Measurements from ENCODE around the gene ITIH1. TPM values are rescaled to one million over a fixed set of nuclear protein-coding genes. Genes with fewer than 3 reads are reported as not detected.

Gene ITIH1
- total and polyA plus RNA-seq, 2 of the 4 experiments (the other 2 are of a cell fraction): not detected

DNA sequence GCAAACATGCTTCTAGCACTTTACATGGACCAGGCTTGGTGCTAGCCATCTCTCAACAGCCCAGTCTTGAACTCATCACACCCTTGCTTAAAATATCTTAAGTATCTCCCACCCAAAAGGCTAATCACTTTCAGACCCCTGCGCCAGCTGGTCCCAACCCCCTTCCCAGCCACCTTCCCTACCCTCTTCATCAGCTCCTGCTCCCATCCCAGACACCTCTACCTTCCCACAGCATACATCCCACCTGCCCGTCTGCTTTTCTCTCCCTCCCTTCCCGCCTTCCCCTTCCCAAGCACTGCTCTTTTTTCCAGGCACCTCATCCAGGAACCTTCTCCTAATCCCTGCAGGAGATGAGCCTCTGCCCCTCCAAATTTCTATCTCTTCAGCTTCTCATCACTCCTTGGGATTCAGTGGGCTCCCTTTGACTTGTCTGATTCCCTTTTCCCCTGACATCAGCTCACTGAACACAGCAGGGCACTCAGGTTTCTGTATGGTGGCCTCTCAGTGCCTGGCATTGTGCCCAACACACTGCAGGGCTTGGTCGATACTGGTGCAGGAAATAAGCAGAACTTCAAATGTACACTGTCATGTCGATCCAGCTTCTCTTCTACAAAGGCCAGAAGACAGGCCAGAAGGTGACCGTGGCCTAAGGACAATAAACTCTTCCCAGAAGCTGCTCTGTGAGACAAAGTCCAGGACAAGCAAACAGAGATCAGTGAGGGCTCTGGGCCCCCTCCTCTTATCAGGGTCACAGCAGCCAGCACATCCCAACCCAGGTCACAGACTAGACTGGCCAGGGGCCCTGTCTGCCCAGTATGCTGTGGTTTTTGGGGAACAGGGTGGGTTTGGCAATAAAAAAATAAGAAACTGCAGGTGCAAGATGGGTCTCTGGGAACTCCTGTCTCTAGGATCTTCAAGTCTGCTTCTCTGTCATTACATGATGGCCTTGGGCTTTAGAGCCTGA lies 2.2 kb upstream of the ITIH1 start:
- CTCF ChIA-PET: no interaction called here

More for the DNA sequence above, 2.2 kb upstream of the ITIH1 start:
- no peak overlapping the region for H2BK120ac ChIP-seq (ENCODE audit: low read depth, low read length)
- no peaks in the 10 kb centered on the region for H3K9me3 ChIP-seq (ENCODE audit: control insufficient read depth, insufficient read depth, low read length)
- DNase-seq: no peak
- no peaks in the 10 kb centered on the region for H4K20me1 ChIP-seq (ENCODE audit: insufficient read depth, low read length)
- no peak overlapping the region for H2AK5ac ChIP-seq (ENCODE audit: low read depth, low read length)
- no peak overlapping the region for H3K23ac ChIP-seq (ENCODE audit: low read depth, low read length)
- in situ Hi-C loops (cut with MboI; ENCODE audit: low sequenced_read_pairs) (no loop called here), intact Hi-C loops (cut with micrococcal nuclease) (no loop called here), dilution Hi-C loops (cut with HindIII; ENCODE audit: low sequenced_read_pairs, unreplicated experiment) (no loop called here)
- H3K9me1 ChIP-seq (ENCODE audit: insufficient read depth, low read length): peaks cover 7% of the 10 kb centered on the region; the same call in 1 of the 2 replicates
- no peak overlapping the region for H2BK15ac ChIP-seq (ENCODE audit: low read depth, low read length)
- 52% methylated on average over 3 of the region's 6 CpGs; no CpG with 5 or more reads in 1 of the 2 experiments for WGBS, 2 experiments (ENCODE audit: extremely low coverage in 2 of 2, insufficient read length in 1 of 2)
- no peaks in the 10 kb centered on the region for H3K36me3 ChIP-seq (ENCODE audit: control insufficient read depth, insufficient read depth, low read length)
- no peak for ATAC-seq (ENCODE audit: low read depth)
- H3K56ac ChIP-seq (ENCODE audit: extremely low read depth, insufficient read depth, low read length): no peak overlapping the region
- H3K4me3 ChIP-seq (ENCODE audit: insufficient read depth, low read depth, low read length): no peak overlapping the region
- no peaks in the 10 kb centered on the region for H3K4me1 ChIP-seq (ENCODE audit: control insufficient read depth, insufficient read depth, low read length)
- H2BK5ac ChIP-seq (ENCODE audit: low read depth, low read length, poor library complexity, severe bottlenecking): no peak overlapping the region
- H4K91ac ChIP-seq (ENCODE audit: insufficient read depth, low read depth, low read length): no peak overlapping the region
- no peak overlapping the region for H3K27ac ChIP-seq (ENCODE audit: insufficient read depth, low read length)
- no peak overlapping the region for H2BK20ac ChIP-seq (ENCODE audit: low read depth, low read length)
- H3K4ac ChIP-seq (ENCODE audit: low read depth, low read length): no peak overlapping the region
- POLR2A ChIA-PET (ENCODE audit: unreplicated experiment): no interaction called here
- no TSS peak for BruUV-seq (replicated peaks)
- no peak overlapping the region for H3K14ac ChIP-seq (replicated peaks; ENCODE audit: low read depth, low read length)
- peaks cover 5 to 9% of the 10 kb centered on the region in 2 experiments; a peak in 3 of 4 replicates for H3K79me1 ChIP-seq (ENCODE audit: low read depth in 1 of 2, low read length in 2 of 2)
- H4K5ac ChIP-seq (ENCODE audit: low read depth, low read length): no peak overlapping the region
- H3K9ac ChIP-seq (ENCODE audit: low read depth, low read length): no peak overlapping the region
- H3K27me3 ChIP-seq (ENCODE audit: control insufficient read depth, insufficient read depth, low read length): peaks cover 19% of the 10 kb centered on the region; the same call in 1 of the 2 replicates
- H4K8ac ChIP-seq (ENCODE audit: low read depth in 2 of 2, low read length in 2 of 2): no peak overlapping the region
- H2AK9ac ChIP-seq (replicated peaks; ENCODE audit: low read depth, low read length, poor library complexity): no peak overlapping the region
- TF ChIP-seq CEBPB (IDR thresholded peaks at IDR 0.05; ENCODE audit: low read depth, low read length): no peak
- TF ChIP-seq RAD21 (IDR thresholded peaks at IDR 0.05; ENCODE audit: low read length): no peak
- no peak for TF ChIP-seq RFX5 (IDR thresholded peaks at IDR 0.05; ENCODE audit: low read depth, low read length)
- no peak overlapping the region for H3K18ac ChIP-seq (ENCODE audit: low read depth, low read length)
- no peak overlapping the region for H2AFZ ChIP-seq (replicated peaks; ENCODE audit: low read length, poor library complexity)
- H3K4me2 ChIP-seq (ENCODE audit: low read depth, low read length): no peak overlapping the region

All from IMR-90 (cell line).